Panc1 (cell line): ENCODE results near the gene CPNE4. TPM values are rescaled to one million over a fixed set of nuclear protein-coding genes. Genes with fewer than 3 reads are reported as not detected.

ENCODE experiments used
- ATAC-seq: fragments of 200-7000 bp; cut with Tn5 transposase; 2 replicates; pipeline ENCODE4 v1.9.1; 2020; ENCODE audit warnings: mild to moderate bottlenecking, moderate library complexity
- BruUV-seq: library from RNA; stranded (reverse); fragments of 400-500 nt; replicated peaks from 2 replicates; lab custom pipeline; 2021; lab: Mats Ljungman, UMichigan
- CTCF ChIA-PET: fragments of 300-600 bp; sonication (Branson Sonifier 250); formaldehyde crosslinking; loops from one replicate; lab custom pipeline; 2022; ENCODE audit warnings: antibody characterized with exemption; lab: Charles Lee
- POLR2A ChIA-PET: fragments of 300-600 bp; sonication (Branson Sonifier 250); formaldehyde crosslinking; loops from one replicate; lab custom pipeline; 2022; ENCODE audit warnings: antibody characterized with exemption; lab: Charles Lee
- DNase-seq: peaks from one replicate; pipeline ENCODE4 v3.0.0-alpha.2; 2010; ENCODE audit warnings: low read depth, low spot score
- H3K27ac ChIP-seq: 2 replicates; pipeline ENCODE4 v1.5.1; 2011; ENCODE audit warnings: mild to moderate bottlenecking, low read length, inconsistent platforms
- H3K27me3 ChIP-seq: fragments of 200-500 bp; sonication (Bioruptor generic); 2 replicates; pipeline ENCODE4 v1.6.0; 2014; ENCODE audit warnings: low read length, inconsistent platforms; ENCODE audit not compliant: control insufficient read depth, insufficient read depth
- H3K36me3 ChIP-seq: fragments of 200-500 bp; sonication (Bioruptor generic); 2 replicates; pipeline ENCODE4 v1.5.1; 2014; ENCODE audit warnings: inconsistent platforms, mild to moderate bottlenecking, low read length, moderate library complexity; ENCODE audit not compliant: control insufficient read depth, insufficient read depth
- H3K4me1 ChIP-seq: 2 replicates; pipeline ENCODE4 v1.5.1; 2011; ENCODE audit warnings: inconsistent platforms, mild to moderate bottlenecking, low read length, moderate library complexity; ENCODE audit not compliant: control insufficient read depth, insufficient read depth
- H3K4me3 ChIP-seq, 2 experiments: 2 replicates each; pipeline ENCODE4 v1.5.1; 2011 to 2012; ENCODE audit warnings: low read depth in 2 of 2, low read length in 2 of 2, mild to moderate bottlenecking in 2 of 2, inconsistent platforms in 1 of 2, moderate library complexity in 1 of 2
- H3K9me3 ChIP-seq: fragments of 200-500 bp; sonication (Bioruptor generic); 2 replicates; pipeline ENCODE4 v1.5.1; 2014; ENCODE audit warnings: low read depth, mild to moderate bottlenecking, inconsistent platforms, low read length, moderate library complexity; ENCODE audit not compliant: control insufficient read depth, insufficient read depth
- CTCF ChIP-seq: fragments of 450-650 bp; IDR thresholded peaks from 2 replicates; pipeline ENCODE4 v1.5.1; 2017; ENCODE audit warnings: mild to moderate bottlenecking
- POLR2AphosphoS5 ChIP-seq: IDR thresholded peaks from 2 replicates; pipeline ENCODE4 v1.6.1; 2012; ENCODE audit warnings: mild to moderate bottlenecking, low read depth, low read length, moderate library complexity
- REST ChIP-seq, 2 experiments: IDR thresholded peaks; 2 replicates each; pipeline ENCODE4 v1.6.1; 2011 to 2012; ENCODE audit warnings: low read depth in 2 of 2, control low read depth in 1 of 2, low read length in 1 of 2, mild to moderate bottlenecking in 1 of 2, moderate library complexity in 1 of 2; ENCODE audit not compliant: insufficient read depth in 1 of 2
- SIN3A ChIP-seq: IDR thresholded peaks from 2 replicates; pipeline ENCODE4 v1.6.1; 2012; ENCODE audit warnings: low read depth, mild to moderate bottlenecking, low read length, moderate library complexity, borderline replicate concordance; ENCODE audit not compliant: insufficient read depth
- TCF7L2 ChIP-seq: IDR thresholded peaks from 2 replicates; pipeline ENCODE4 v1.6.1; 2011; ENCODE audit warnings: mild to moderate bottlenecking, low read depth, low read length, inconsistent platforms
- in situ Hi-C: cut with HindIII; loops from 2 replicates; pipeline ENCODE4 v1.10.0; 2016; ENCODE audit warnings: low sequenced_read_pairs, low pct_unique_long_range_greater_than_20kb
- intact Hi-C: fragments of 100-400 bp; cut with micrococcal nuclease; formaldehyde crosslinking; loops from one replicate; pipeline ENCODE4 v1.10.0; 2022; ENCODE audit not compliant: unreplicated experiment
- total RNA-seq: library from RNA; stranded (reverse); gene quantifications from one replicate; pipeline ENCODE4 v1.2.1, GENCODE V29; 2021; ENCODE audit not compliant: unreplicated experiment

The CPNE4 gene
- total RNA-seq, 1 experiment from 2014 or later, result not detected

- POLR2A ChIA-PET, result no interaction called here
- intact Hi-C loops, result no loop called here
Observed at GRCh38 chr3:131543714-131544113, 491.1 kb downstream of the CPNE4 start.

GRCh38 chr3:131541288-131541687, 493.5 kb downstream of the CPNE4 start:
- no peaks in the 10 kb centered on the region for H3K4me1 ChIP-seq
- H3K27ac ChIP-seq, result no peak overlapping the region
- ChIA-PET POLR2A (no interaction called here), CTCF (no interaction called here)
- DNase-seq (no peak), ATAC-seq (no peak)
- H3K36me3 ChIP-seq, result no peaks in the 10 kb centered on the region
- H3K4me3 ChIP-seq, result no peak overlapping the region
- TF ChIP-seq REST (IDR thresholded peaks at IDR 0.05; ENCODE audit: insufficient read depth in 1 of 2, low read depth in 2 of 2, low read length in 1 of 2) (no peak), POLR2AphosphoS5 (no peak), SIN3A (no peak), TCF7L2 (no peak), CTCF (no peak)
- intact Hi-C loops, result no loop called here
- in situ Hi-C loops, result no loop called here
- H3K27me3 ChIP-seq, result 0 out of 2 replicates have a peak, but pooled peaks cover 2% of the 10 kb centered on the region
- H3K9me3 ChIP-seq, result no peaks in the 10 kb centered on the region
- BruUV-seq, result no TSS peak

More at GRCh38 chr3:131543714-131544113, 491.1 kb downstream of the CPNE4 start:
- DNase-seq (peak; percentile 36), ATAC-seq (peak; percentile 84)
- TF ChIP-seq POLR2AphosphoS5 (no peak), REST (IDR thresholded peaks at IDR 0.05; ENCODE audit: insufficient read depth in 1 of 2, low read depth in 2 of 2, low read length in 1 of 2) (no peak), TCF7L2 (no peak)
- Histone ChIP-seq H3K4me3 (no peak overlapping the region), H3K9me3 (no peaks in the 10 kb centered on the region), H3K36me3 (no peaks in the 10 kb centered on the region), H3K4me1 (no peaks in the 10 kb centered on the region), H3K27me3 (peaks cover 2% of the 10 kb centered on the region; the same call in 1 of the 2 replicates), H3K27ac (no peak overlapping the region)
- in situ Hi-C loops, result no loop called here
- BruUV-seq, result no TSS peak
- CTCF ChIA-PET, result no interaction called here
